NCI-H1930 (cell line): Measurements from ENCODE around the gene ATP11A.
"Not testable (repeated sequence)": the region's sequence is repeated elsewhere in the genome, so short reads cannot be mapped to it uniquely, and the experiment has no call there.

ENCODE experiments used
- DNase-seq, 2 experiments: peaks; one replicate each; lab custom pipeline; 2025; lab: John Stamatoyannopoulos, UW

The ATP11A gene

GRCh38 chr13:112861876-112862615, 172.2 kb downstream of the ATP11A start:
- no peak for DNase-seq

DNA sequence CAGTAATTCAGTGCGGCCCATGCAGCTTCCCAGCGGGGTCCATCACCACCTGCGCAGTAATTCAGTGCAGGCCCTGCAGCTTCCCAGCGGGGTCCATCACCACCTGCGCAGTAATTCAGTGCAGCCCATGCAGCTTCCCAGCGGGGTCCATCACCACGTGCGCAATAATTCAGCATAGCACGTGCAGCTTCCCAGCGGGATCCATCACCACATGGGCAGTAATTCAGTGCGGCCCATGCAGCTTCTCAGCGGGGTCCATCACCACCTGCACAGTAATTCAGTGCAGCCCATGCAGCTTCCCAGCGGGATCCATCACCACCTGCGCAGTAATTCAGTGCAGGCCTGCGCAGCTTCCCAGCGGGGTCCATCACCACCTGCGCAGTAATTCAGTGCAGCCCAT, 173.5 kb downstream of the ATP11A start:
- DNase-seq, result not testable (repeated sequence)

- not testable (repeated sequence) for DNase-seq
Measured at GRCh38 chr13:112865478-112865877, 175.6 kb downstream of the ATP11A start.

- DNase-seq, result no peak
Measured at GRCh38 chr13:112867301-112867711, 177.5 kb downstream of the ATP11A start.

- no peak for DNase-seq
Measured at GRCh38 chr13:112868308-112868707, 178.5 kb downstream of the ATP11A start.

DNA sequence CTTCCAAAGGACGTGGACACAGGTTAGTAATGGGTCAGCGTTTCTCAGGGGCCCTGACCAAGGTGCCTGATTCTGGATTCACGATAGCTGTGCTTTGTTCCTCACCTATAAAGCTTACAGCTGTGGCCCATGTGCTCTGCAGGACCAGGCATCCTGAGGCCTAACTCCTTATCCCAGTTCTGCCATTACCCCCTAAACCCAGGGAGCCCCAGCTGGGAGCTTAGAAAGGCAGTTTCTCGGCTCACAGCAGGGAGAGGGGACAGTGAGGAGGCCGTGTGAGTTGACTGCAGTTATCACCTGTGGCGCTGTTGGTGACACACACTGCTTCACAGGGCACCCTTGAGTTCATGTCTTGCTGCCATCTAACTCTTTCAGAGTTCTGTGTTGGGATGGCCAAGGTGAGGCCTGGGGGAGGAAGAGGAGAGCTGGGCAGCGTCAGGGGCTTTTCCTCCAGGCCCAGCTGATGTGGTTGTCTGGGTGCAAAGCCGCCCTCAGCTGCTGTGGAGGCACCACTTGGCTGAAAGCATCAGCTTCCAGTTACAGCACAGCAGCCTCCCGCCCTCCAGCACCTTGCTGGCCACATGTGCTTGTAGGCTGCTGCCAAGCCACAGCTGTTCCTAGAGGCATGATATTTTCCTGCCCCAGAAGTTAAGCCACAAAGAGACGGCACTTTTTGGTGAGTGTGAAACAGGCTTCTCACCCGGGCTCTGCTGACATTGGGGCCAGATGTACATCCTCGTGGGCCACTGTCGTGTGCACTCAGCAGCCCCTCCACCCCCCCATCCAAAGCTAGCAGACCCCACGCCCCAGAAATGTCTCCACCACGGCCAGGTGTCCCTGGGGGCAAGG, 179.6 kb downstream of the ATP11A start:
- no peak for DNase-seq

GRCh38 chr13:112870051-112870331, 180.2 kb downstream of the ATP11A start:
- DNase-seq, result no peak

DNA sequence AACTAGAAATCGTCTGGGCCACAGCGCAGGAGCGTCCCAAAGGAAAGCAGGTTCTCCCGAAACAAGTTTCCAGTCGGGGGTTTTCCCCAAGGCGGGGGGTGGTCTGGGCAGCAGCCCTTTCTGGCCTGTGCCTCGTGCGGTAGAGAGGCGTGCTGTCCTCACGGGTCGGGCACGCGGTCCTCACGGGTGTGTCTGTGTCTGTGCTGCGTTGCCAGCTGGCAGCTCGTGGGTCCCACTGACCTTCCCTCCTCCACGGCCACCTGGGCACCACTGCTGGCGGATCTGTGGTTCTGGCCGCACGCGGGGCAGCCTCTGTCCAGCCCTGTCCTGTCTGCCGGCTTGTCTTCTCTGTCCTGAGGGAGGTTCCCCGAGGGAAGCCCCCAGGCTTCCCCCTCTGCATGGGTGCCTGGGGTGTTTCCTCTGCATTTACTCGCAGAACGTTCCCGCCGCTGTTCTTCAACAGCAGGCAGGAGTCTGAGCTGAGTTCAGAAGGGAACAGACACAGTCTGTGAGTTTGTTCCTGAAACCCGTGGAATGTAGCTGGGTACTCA, 181.0 kb downstream of the ATP11A start:
- DNase-seq, result no peak

- no peak for DNase-seq
Measured at GRCh38 chr13:112871742-112872141, 181.9 kb downstream of the ATP11A start.

DNA sequence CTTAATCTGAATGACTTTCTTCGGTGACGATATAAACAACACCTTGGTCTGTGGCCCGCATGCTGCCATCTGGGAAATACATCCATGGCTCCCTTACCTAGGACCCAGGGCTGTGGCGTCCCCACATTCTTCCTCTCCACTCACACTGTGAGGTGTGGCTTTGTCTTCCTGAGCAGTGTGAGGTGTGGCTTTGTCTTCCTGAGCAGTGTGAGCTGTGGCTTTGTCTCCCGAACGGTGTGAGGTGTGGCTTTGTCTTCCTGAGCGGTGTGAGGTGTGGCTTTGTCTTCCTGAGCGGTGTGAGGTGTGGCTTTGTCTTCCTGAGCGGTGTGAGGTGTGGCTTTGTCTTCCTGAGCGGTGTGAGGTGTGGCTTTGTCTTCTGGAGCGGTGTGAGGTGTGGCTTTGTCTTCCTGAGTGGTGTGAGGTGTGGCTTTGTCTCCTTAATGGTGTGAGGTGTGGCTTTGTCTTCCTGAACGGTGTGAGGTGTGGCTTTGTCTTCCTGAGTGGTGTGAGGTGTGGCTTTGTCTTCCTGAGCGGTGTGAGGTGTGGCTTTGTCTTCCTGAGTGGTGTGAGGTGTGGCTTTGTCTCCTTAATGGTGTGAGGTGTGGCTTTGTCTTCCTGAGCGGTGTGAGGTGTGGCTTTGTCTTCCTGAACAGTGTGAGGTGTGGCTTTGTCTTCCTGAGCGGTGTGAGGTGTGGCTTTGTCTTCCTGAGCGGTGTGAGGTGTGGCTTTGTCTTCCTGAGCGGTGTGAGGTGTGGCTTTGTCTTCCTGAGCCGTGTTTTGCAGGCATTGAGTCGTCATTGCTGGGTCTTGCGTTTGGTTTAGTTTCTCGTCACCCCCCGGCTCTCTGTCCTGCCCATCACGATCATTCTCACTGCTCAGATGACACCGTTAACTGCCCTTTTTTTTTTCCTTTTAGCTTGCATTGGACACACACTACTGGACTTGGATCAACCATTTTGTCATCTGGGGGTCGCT, 183.1 kb downstream of the ATP11A start:
- not testable (repeated sequence) for DNase-seq

- DNase-seq, result peak; percentile 37 to 80
Measured at GRCh38 chr13:112873851-112874750, 184.3 kb downstream of the ATP11A start.

- no peak for DNase-seq
Measured at GRCh38 chr13:112874751-112875300, 185.0 kb downstream of the ATP11A start.

DNA sequence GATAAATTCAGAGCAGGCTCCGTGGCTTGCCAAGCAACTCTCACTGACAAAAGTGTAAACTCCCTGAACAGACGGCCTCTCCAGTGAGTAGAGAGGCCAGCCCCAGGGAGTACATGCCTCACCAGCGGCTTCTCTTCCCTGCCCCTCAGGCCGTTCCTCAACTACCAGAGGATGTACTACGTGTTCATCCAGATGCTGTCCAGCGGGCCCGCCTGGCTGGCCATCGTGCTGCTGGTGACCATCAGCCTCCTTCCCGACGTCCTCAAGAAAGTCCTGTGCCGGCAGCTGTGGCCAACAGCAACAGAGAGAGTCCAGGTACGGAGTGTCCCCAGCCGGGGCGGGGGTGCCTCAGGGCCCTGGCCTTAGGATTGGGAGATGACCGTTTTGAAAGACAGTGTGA, 185.8 kb downstream of the ATP11A start:
- no peak for DNase-seq

- no peak for DNase-seq
Measured at GRCh38 chr13:112876305-112877000, 186.6 kb downstream of the ATP11A start.

- DNase-seq, result no peak
Measured at GRCh38 chr13:112877066-112877465, 187.2 kb downstream of the ATP11A start.

GRCh38 chr13:112877539-112877938, 187.7 kb downstream of the ATP11A start:
- no peak for DNase-seq

DNA sequence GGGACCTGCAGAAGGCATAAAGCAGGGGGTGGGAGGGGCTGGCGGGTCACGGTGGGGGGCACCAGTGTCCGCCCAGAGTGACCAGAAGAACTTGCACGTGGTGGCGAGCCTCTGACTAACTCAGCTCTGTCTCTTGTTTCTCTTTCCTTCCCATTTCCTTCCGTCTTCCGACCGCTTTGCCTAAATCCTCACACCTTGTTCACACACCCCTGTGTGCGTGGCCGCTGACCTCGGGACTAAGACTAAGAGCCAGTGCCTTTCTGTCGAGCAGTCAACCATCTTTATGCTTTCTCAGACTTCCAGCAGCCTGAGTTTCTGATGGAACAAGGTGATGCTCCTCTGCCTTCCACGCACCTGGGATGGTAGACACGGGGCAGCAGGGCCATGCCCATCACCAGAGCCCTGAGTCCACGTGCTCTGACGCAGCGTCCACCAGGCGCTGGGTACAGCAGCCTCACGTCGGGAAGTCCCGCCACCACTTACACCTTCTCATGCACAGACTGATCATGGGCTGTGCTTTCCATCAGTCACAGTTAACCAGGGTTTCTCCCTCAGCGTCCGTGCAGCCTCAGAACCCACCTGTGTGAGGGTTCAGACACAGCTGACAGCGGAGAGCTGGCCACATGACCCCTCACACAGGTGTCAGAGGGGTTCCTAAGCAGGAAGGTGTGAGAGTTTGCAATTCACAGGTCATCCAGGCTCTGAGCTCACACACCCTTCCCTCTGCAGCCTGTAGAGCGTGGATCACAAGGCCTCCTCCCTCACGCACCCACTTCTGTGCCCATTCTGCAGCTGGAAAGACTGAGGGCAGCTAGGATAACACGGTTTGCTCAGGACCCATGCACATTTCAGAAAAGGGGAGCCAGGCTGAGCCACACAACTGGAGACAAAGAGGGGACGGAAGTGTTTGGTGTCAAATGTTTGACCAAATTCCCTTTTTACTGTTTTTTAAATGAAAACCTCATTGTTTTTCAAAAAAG, 188.4 kb downstream of the ATP11A start:
- DNase-seq, result no peak

- no peak for DNase-seq
Measured at GRCh38 chr13:112879283-112879833, 189.5 kb downstream of the ATP11A start.
